H1 (cell line): ENCODE data around the gene SCG3. TPM values are rescaled to one million over a fixed set of nuclear protein-coding genes. Genes with fewer than 3 reads are reported as not detected.

Source experiments
- CHD1 ChIP-seq: IDR thresholded peaks from 2 replicates; pipeline ENCODE4 v1.6.1; 2012; ENCODE audit warnings: low read depth, low read length, improper control_type of control experiment
- polyA plus RNA-seq, 7 experiments: library from polyadenylated mRNA; depleted of rRNA in 3 of 7; stranded (reverse) in 5 of 7; unstranded in 2 of 7; fragments of >200 nt in 5 of 7; fragments of 200-250 nt in 2 of 7; gene quantifications; 1 replicate in 5 of 7; 2 replicates in 1 of 7; 4 replicates in 1 of 7; pipeline versions ENCODE4 v1.2.1 to v1.2.3, GENCODE V29; 2011 to 2013; ENCODE audit warnings: missing spikeins in 2 of 7, mixed read lengths in 2 of 7
- total RNA-seq: library from RNA; stranded (reverse); fragmentation: NEBNext Ultra II Directional; extraction: Animal tissue kit (Norgen Biotek cat#: 25700); gene quantifications from 2 replicates; pipeline ENCODE4 v1.2.1, GENCODE V29; 2021

The SCG3 gene
- total and polyA plus RNA-seq, 2 of the 8 experiments (the other 6 are each of a cell fraction or from before 2014, with no cell fraction given): 5.2 to 45.9 TPM

DNA sequence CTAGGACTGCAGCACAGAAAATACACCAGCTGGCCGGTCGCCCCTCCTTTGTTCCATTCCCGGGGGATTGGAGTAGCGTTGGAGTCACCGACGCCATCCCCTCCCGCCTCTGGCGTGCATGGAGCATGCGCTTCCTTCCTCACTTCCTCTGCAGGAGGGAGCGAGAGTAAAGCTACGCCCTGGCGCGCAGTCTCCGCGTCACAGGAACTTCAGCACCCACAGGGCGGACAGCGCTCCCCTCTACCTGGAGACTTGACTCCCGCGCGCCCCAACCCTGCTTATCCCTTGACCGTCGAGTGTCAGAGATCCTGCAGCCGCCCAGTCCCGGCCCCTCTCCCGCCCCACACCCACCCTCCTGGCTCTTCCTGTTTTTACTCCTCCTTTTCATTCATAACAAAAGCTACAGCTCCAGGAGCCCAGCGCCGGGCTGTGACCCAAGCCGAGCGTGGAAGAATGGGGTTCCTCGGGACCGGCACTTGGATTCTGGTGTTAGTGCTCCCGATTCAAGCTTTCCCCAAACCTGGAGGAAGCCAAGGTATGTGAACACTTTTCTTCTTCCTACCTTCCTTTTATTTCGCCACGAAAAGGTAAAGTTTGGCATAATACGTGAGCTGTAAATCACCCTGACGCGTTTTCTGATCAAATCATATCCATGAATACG, at the start of gene SCG3 (continued):
- no peak for TF ChIP-seq CHD1
- TF ChIP-seq, all 59 proteins: peak for 28
